Uterus (tissue), 4 donors: ENCODE data around the gene SH3RF3. TPM values are rescaled to one million over a fixed set of nuclear protein-coding genes. Genes with fewer than 3 reads are reported as not detected.

Experiments used
- DNase-seq, 2 donors: peaks; one replicate each; pipeline ENCODE4 v3.0.0-alpha.2; 2019 to 2020
- H3K27ac ChIP-seq, 2 donors: fragments of 200-600 bp; sonication (generic); 1 replicate in 1 of 2; 2 replicates in 1 of 2; pipeline ENCODE4 v1.5.1; 2016 to 2018
- H3K27me3 ChIP-seq, 2 donors: fragments of 200-600 bp; sonication (generic); one replicate each; pipeline ENCODE4 v1.5.1; 2018 to 2019; ENCODE audit warnings: control low read depth in 1 of 2
- H3K36me3 ChIP-seq, 2 donors: fragments of 200-600 bp; sonication (generic); one replicate each; pipeline ENCODE4 v1.5.1; 2019; ENCODE audit warnings: control low read depth in 1 of 2
- H3K4me1 ChIP-seq, 2 donors: fragments of 200-600 bp; sonication (generic); one replicate each; pipeline ENCODE4 v1.5.1; 2018 to 2019; ENCODE audit warnings: control low read depth in 1 of 2
- H3K4me3 ChIP-seq, 2 donors: fragments of 200-600 bp; sonication (generic); 1 replicate in 1 of 2; 2 replicates in 1 of 2; pipeline ENCODE4 v1.5.1; 2018 to 2019; ENCODE audit warnings: mild to moderate bottlenecking in 1 of 2
- H3K9me3 ChIP-seq, 2 donors: fragments of 200-600 bp; sonication (generic); one replicate each; pipeline ENCODE4 v1.5.1; 2019; ENCODE audit warnings: control low read depth in 1 of 2
- POLR2A ChIP-seq, 2 donors: fragments of 450-650 bp; IDR thresholded peaks; one replicate each; pipeline ENCODE4 v1.6.1; 2016; ENCODE audit warnings: antibody characterized with exemption in 2 of 2, mild to moderate bottlenecking in 1 of 2, moderate library complexity in 1 of 2
- intact Hi-C: fragments of 100-400 bp; cut with DNase I; formaldehyde crosslinking; loops from one replicate; pipeline ENCODE4 v1.15.1; 2023; ENCODE audit warnings: low total_unique reads
- total RNA-seq, 4 donors: library from RNA; depleted of rRNA in 3 of 4; stranded (reverse); fragments of >200 nt in 3 of 4; gene quantifications; one replicate each; pipeline versions ENCODE4 v1.1.0 to v1.2.4, GENCODE V29; 2014 to 2023
- TF ChIP-seq, protein P1 (sequence below), 4 experiments: fragments of 200-600 bp in 2 of 4; fragments of 450-650 bp in 2 of 4; sonication (generic) in 2 of 4; IDR thresholded peaks; one replicate each; pipeline ENCODE4 v1.5.1; 2016 to 2019; ENCODE audit warnings: antibody characterized with exemption in 4 of 4, mild to moderate bottlenecking in 2 of 4, moderate library complexity in 1 of 4
- donor health status: DM: yes; HTN: yes; CAD: no.

Gene SH3RF3
- total RNA-seq, 4 donors from 2014 or later, result 5.1 to 10.2 (median 8.7) TPM; not detected in 1

GRCh38 chr2:109368798-109369197, 239.8 kb downstream of the SH3RF3 start:
- Histone ChIP-seq H3K4me1 (no peaks in the 10 kb centered on the region), H3K27ac (no peak overlapping the region), H3K36me3 (no peaks in the 10 kb centered on the region), H3K9me3 (no peaks in the 10 kb centered on the region), H3K4me3 (no peak overlapping the region), H3K27me3 (no peaks in the 10 kb centered on the region)
- intact Hi-C loops, result no loop called here
- DNase-seq, result peak; percentile 2 to 8
- TF ChIP-seq, protein P1, sequence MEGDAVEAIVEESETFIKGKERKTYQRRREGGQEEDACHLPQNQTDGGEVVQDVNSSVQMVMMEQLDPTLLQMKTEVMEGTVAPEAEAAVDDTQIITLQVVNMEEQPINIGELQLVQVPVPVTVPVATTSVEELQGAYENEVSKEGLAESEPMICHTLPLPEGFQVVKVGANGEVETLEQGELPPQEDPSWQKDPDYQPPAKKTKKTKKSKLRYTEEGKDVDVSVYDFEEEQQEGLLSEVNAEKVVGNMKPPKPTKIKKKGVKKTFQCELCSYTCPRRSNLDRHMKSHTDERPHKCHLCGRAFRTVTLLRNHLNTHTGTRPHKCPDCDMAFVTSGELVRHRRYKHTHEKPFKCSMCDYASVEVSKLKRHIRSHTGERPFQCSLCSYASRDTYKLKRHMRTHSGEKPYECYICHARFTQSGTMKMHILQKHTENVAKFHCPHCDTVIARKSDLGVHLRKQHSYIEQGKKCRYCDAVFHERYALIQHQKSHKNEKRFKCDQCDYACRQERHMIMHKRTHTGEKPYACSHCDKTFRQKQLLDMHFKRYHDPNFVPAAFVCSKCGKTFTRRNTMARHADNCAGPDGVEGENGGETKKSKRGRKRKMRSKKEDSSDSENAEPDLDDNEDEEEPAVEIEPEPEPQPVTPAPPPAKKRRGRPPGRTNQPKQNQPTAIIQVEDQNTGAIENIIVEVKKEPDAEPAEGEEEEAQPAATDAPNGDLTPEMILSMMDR (IDR thresholded peaks at IDR 0.05), result no peak
- TF ChIP-seq POLR2A (IDR thresholded peaks at IDR 0.05), result no peak

GRCh38 chr2:109369671-109370191, 240.7 kb downstream of the SH3RF3 start:
- intact Hi-C loops, result no loop called here
- peak; percentile 7 to 9 for DNase-seq

GRCh38 chr2:109370399-109371035, 241.5 kb downstream of the SH3RF3 start:
- DNase-seq, result peak; percentile 3 to 5
- Histone ChIP-seq H3K27ac (no peak overlapping the region), H3K4me1 (no peaks in the 10 kb centered on the region), H3K4me3 (no peak overlapping the region), H3K9me3 (no peaks in the 10 kb centered on the region), H3K36me3 (no peaks in the 10 kb centered on the region), H3K27me3 (no peaks in the 10 kb centered on the region)
- TF ChIP-seq POLR2A (IDR thresholded peaks at IDR 0.05), result no peak
- TF ChIP-seq, protein P1 (IDR thresholded peaks at IDR 0.05), result no peak
- intact Hi-C loops, result no loop called here

More at GRCh38 chr2:109369671-109370191, 240.7 kb downstream of the SH3RF3 start:
- TF ChIP-seq, protein P1 (IDR thresholded peaks at IDR 0.05), result no peak
- TF ChIP-seq POLR2A (IDR thresholded peaks at IDR 0.05), result no peak
- Histone ChIP-seq H3K27ac (no peak overlapping the region), H3K4me1 (no peaks in the 10 kb centered on the region), H3K27me3 (no peaks in the 10 kb centered on the region), H3K4me3 (no peak overlapping the region), H3K36me3 (no peaks in the 10 kb centered on the region), H3K9me3 (no peaks in the 10 kb centered on the region)

DNA sequence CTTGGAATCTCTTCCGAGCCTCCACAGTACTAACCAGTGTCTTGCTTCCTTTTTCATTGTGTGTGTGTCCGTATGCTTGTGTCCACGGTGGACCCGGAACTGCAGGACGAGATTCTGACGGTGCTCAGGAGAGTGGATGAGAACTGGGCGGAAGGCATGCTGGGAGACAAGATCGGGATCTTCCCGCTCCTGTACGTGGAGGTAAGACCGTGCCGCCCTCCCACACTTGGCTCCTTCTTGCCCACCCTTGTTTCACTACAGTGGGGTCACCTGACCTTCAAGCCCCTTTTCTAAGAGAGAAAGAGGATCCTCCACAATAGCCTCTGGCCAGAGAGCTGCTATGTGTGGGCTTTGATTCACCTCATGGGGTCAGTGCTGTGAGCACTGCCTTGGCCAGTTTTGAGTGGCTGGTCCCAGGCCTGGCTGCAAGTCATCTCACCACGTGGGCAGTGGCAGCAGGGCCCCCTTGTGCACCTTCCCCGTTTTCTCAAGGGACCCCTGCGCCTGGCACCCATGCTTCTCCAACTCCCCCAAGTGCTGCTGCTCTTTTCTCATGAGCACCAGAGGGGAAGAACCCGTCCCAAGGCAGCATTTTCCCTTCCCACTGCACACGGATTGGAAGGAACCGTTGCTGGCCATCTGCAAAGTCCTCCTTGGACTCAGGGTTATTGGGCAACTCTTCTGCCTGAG, 242.6 kb downstream of the SH3RF3 start:
- no peaks in the 10 kb centered on the region for H3K27me3 ChIP-seq
- no peaks in the 10 kb centered on the region for H3K36me3 ChIP-seq
- DNase-seq, result peak; percentile 5 to 8
- H3K27ac ChIP-seq, result no peak overlapping the region
- H3K4me3 ChIP-seq, result no peak overlapping the region
- TF ChIP-seq POLR2A (IDR thresholded peaks at IDR 0.05), result no peak
- TF ChIP-seq, protein P1 (IDR thresholded peaks at IDR 0.05), result no peak
- no peaks in the 10 kb centered on the region for H3K4me1 ChIP-seq
- intact Hi-C loops, result no loop called here
- H3K9me3 ChIP-seq, result no peaks in the 10 kb centered on the region

DNA sequence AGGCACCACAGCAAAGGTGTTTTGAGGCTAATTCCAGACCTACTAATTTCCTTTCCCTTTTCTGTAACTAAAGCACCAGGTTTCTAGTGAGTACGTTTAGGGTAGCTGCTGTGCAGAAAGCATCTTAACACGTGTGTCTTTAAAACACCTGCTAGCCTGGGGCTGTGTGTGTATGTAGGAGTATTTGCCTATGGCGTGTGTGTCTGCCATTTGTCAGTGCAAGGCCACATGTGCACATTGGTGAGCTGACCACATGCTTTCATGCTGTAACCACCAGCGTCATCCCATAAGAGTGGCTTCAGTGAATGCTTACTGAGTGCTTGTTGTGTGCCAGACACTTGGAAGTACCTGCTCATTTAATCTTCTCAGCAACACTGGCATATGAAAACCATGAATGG, 243.2 kb downstream of the SH3RF3 start:
- H3K9me3 ChIP-seq, result no peaks in the 10 kb centered on the region
- intact Hi-C loops, result no loop called here
- no peaks in the 10 kb centered on the region for H3K36me3 ChIP-seq
- no peak overlapping the region for H3K27ac ChIP-seq
- no peaks in the 10 kb centered on the region for H3K4me1 ChIP-seq
- no peak overlapping the region for H3K4me3 ChIP-seq
- TF ChIP-seq POLR2A (IDR thresholded peaks at IDR 0.05), result no peak
- TF ChIP-seq, protein P1 (IDR thresholded peaks at IDR 0.05), result no peak
- H3K27me3 ChIP-seq, result no peaks in the 10 kb centered on the region
- no peak for DNase-seq
